ENCODE data around the gene TAF5.

DNA sequence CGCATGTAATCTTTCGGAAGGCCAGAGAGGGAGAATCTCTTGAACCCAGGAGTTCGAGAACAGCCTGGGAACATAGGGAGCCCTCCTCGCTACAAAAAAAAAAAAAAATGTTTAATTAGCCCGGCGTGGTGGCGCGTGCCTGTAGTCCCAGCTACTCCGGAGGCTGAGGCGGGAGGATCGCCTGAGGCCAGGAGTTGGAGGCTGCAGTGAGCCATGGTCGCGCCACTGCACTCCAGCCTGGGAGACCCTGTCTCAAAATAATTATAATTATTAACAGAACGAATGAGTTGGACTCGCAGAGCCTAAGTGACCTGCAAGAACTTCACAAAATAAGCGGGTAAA lies 17.6 kb upstream of the TAF5 start:
- TF ChIP-seq CTCF (conservative IDR thresholded peaks at IDR 0.05) = no peak
- no peak for TF ChIP-seq EZH2 (IDR thresholded peaks at IDR 0.05; ENCODE audit: low read depth)
